Osteoblast (primary cell): ENCODE measurements around the gene IGSF8. TPM values are rescaled to one million over a fixed set of nuclear protein-coding genes. Genes with fewer than 3 reads are reported as not detected.

ENCODE experiments used
- total RNA-seq: library from RNA; depleted of rRNA; stranded (reverse); fragments of >200 nt; gene quantifications from 2 replicates; pipeline ENCODE4 v1.2.3, GENCODE V29; 2012

IGSF8 gene
- total RNA-seq, 1 donor, result 19.9 TPM

Other genes starting within 250 kb of the IGSF8 start
- not detected in 2 replicates for gene VSIG8, start 236.0 kb downstream of the IGSF8 start, total RNA-seq
- 0.29 and 0.36 TPM in 2 replicates for gene CFAP45, start 198.5 kb downstream of the IGSF8 start, total RNA-seq
- gene TAGLN2, start 173.1 kb downstream of the IGSF8 start, total RNA-seq, result 156 and 159 TPM in 2 replicates
- under 0.01 TPM in 2 replicates for gene IGSF9, start 153.0 kb downstream of the IGSF8 start, total RNA-seq
- gene SLAMF9, start 144.4 kb downstream of the IGSF8 start, total RNA-seq, result not detected in 2 replicates
- 7.2 and 7.4 TPM in 2 replicates for gene PIGM, start 66.6 kb downstream of the IGSF8 start, total RNA-seq
- gene KCNJ10, start 28.5 kb downstream of the IGSF8 start, total RNA-seq, result not detected in 2 replicates
- not detected in 2 replicates for gene KCNJ9, start 17.1 kb downstream of the IGSF8 start, total RNA-seq
- 0.72 and 1.2 TPM in 2 replicates for gene ATP1A2, start 17.1 kb upstream of the IGSF8 start, total RNA-seq
- gene ATP1A4, start 53.0 kb upstream of the IGSF8 start, total RNA-seq, result not detected in 2 replicates
- 0.29 and 0.36 TPM in 2 replicates for gene CASQ1, start 92.0 kb upstream of the IGSF8 start, total RNA-seq
- 200 and 217 TPM in 2 replicates for gene PEA15, start 106.8 kb upstream of the IGSF8 start, total RNA-seq
- gene DCAF8, start 163.9 kb upstream of the IGSF8 start, total RNA-seq, result 107 and 112 TPM in 2 replicates
- gene PEX19, start 186.5 kb upstream of the IGSF8 start, total RNA-seq, result 38.0 and 43.3 TPM in 2 replicates
- 282 and 335 TPM in 2 replicates for gene COPA, start 244.6 kb upstream of the IGSF8 start, total RNA-seq
- gene NCSTN, start 244.8 kb upstream of the IGSF8 start, total RNA-seq, result 147 and 165 TPM in 2 replicates